ENCODE data around the gene NDC80.
"Not testable (repeated sequence)": the region's sequence is repeated elsewhere in the genome, so short reads cannot be mapped to it uniquely, and the experiment has no call there.

The NDC80 gene

DNA sequence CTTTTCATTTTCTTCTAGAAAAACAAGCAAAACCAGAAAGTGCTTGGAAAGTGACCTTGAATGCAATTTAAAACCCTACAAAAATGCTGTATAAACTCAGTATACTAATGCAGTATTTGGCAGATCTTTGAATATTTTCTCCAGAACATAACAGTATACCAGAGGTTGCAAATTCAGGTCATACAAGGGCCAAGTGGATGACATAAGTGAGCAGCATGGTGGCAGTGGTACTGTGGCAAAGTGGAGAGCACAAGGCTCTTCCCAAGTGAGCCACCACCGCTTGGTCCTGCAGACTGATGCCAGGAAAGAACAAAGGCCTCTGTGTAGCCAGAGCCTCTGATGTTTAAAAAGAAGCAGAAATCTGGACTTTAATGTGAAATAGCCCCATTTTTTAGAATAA is 33.1 kb upstream of the NDC80 start:
- Mint-ChIP-seq H3K9me3 (peaks cover 2% of the 10 kb centered on the region), H3K4me3 (no peak overlapping the region), H3K27ac (peak overlapping the region in 1 of 3 experiments; percentile 72), H3K36me3 (ENCODE audit: low read depth) (peaks cover 22% of the 10 kb centered on the region), H3K27me3 (ENCODE audit: low read depth) (no peaks in the 10 kb centered on the region), H3K4me1 (peaks cover 11% of the 10 kb centered on the region)
- TF ChIP-seq, protein P1, sequence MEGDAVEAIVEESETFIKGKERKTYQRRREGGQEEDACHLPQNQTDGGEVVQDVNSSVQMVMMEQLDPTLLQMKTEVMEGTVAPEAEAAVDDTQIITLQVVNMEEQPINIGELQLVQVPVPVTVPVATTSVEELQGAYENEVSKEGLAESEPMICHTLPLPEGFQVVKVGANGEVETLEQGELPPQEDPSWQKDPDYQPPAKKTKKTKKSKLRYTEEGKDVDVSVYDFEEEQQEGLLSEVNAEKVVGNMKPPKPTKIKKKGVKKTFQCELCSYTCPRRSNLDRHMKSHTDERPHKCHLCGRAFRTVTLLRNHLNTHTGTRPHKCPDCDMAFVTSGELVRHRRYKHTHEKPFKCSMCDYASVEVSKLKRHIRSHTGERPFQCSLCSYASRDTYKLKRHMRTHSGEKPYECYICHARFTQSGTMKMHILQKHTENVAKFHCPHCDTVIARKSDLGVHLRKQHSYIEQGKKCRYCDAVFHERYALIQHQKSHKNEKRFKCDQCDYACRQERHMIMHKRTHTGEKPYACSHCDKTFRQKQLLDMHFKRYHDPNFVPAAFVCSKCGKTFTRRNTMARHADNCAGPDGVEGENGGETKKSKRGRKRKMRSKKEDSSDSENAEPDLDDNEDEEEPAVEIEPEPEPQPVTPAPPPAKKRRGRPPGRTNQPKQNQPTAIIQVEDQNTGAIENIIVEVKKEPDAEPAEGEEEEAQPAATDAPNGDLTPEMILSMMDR (IDR thresholded peaks at IDR 0.05; ENCODE audit: unreplicated experiment in 3 of 3) = no peak

DNA sequence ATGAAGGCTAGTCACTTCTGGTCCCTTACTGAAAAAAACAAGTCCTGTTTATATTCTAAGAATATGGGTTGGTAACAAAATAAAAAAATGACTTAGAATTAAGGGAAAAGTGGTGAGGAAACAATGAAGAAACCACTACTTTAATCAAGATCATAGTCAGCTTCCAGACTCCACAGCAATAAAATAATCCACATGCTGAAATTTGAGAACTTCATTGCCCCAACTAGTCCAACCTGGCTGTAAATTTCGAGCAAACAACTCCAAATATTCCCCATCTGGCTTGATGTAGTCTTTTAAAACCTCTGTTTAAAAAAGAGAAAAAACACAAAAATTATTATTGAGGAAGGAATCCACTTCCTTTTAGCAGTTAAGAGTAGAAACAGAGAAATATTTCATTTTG is 32.5 kb upstream of the NDC80 start:
- TF ChIP-seq, protein P1 (IDR thresholded peaks at IDR 0.05; ENCODE audit: unreplicated experiment in 3 of 3) = no peak
- peaks cover 22% of the 10 kb centered on the region for H3K36me3 Mint-ChIP-seq (ENCODE audit: low read depth)
- peaks cover 2% of the 10 kb centered on the region for H3K9me3 Mint-ChIP-seq
- H3K27ac Mint-ChIP-seq = peak overlapping the region in 1 of 3 experiments; percentile 37
- H3K4me3 Mint-ChIP-seq = no peak overlapping the region
- no peaks in the 10 kb centered on the region for H3K27me3 Mint-ChIP-seq (ENCODE audit: low read depth)
- H3K4me1 Mint-ChIP-seq = peaks cover 11% of the 10 kb centered on the region

DNA sequence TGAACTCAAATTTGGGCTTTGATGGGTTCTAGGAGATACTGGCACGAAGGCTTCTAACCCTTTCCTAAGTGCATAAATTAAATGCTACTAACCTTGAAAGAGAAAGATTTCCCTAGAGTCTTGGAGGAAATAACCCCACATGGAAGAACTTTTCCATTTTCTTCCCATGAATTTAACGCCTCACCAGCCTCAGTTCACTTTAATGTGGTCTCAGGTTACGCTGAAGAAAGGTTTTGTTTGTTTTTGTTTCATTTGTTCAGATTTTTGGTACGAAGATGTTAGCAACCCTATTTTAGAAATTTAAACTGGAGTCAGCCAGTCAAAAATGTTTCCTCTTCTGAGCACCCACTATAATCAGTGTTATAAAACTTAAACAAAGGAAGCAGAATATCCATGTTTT is 30.8 kb upstream of the NDC80 start:
- Mint-ChIP-seq H3K36me3 (ENCODE audit: low read depth) (peaks cover 8% of the 10 kb centered on the region), H3K4me1 (peaks cover 11% of the 10 kb centered on the region), H3K27ac (peak overlapping the region in 1 of 3 experiments; percentile 69), H3K4me3 (no peak overlapping the region), H3K27me3 (ENCODE audit: low read depth) (no peaks in the 10 kb centered on the region), H3K9me3 (no peaks in the 10 kb centered on the region)
- TF ChIP-seq, protein P1 (IDR thresholded peaks at IDR 0.05; ENCODE audit: unreplicated experiment in 3 of 3) = no peak

DNA sequence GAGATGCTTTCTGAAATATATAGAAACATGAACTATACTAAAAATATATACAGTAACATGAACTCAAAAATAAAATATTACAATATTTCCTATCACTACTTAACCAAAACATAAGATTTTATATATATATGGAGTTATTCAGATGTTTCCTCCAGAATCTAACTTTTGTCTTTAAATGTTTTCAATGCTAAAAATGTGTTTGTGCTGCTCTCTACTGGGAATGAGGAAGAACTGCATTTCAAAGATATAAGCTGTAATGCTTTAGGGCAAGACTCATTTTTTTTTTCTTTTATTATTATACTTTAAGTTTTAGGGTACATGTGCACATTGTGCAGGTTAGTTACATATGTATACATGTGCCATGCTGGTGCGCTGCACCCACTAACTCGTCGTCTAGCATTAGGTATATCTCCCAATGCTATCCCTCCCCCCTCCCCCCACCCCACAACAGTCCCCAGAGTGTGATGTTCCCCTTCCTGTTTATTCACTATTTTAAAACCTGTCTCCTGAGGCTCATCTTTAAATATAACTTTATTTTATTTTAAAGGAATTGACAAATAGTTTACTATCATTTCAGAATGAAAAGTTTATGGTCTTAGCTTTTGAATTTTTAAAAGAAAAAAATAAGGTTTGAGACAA is 29.3 kb upstream of the NDC80 start:
- H3K36me3 Mint-ChIP-seq (ENCODE audit: low read depth); H3K9me3 Mint-ChIP-seq; H3K4me3 Mint-ChIP-seq; H3K27me3 Mint-ChIP-seq (ENCODE audit: low read depth); H3K27ac Mint-ChIP-seq: not testable (repeated sequence)
- H3K4me1 Mint-ChIP-seq = peaks cover 11% of the 10 kb centered on the region
- TF ChIP-seq, protein P1 (IDR thresholded peaks at IDR 0.05; ENCODE audit: unreplicated experiment in 3 of 3) = peak; percentile 56 to 75 (median 64)

DNA sequence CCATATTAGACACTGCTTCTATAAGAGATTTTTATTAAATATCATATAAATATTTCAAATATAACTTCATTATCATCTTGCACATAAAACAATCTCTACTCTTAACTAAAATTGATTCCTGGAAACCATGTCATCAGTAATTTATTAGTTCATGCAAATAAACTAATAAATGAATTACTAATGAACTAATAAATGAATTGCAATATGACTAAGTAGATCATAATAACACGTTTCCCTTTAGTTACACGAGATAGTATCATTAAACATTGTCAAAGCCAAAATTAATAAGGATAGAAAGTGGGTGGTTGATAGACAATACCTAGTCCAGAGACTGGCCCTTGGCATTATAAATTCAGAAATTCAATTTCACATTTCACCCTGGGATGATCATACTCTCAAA is 26.2 kb upstream of the NDC80 start:
- peaks cover under 1% of the 10 kb centered on the region for H3K4me1 Mint-ChIP-seq
- TF ChIP-seq, protein P1 (IDR thresholded peaks at IDR 0.05; ENCODE audit: unreplicated experiment in 3 of 3) = no peak
- no peaks in the 10 kb centered on the region for H3K27me3 Mint-ChIP-seq (ENCODE audit: low read depth)
- H3K27ac Mint-ChIP-seq = no peak overlapping the region
- H3K4me3 Mint-ChIP-seq = no peak overlapping the region
- no peaks in the 10 kb centered on the region for H3K9me3 Mint-ChIP-seq
- peaks cover 2% of the 10 kb centered on the region for H3K36me3 Mint-ChIP-seq (ENCODE audit: low read depth)

DNA sequence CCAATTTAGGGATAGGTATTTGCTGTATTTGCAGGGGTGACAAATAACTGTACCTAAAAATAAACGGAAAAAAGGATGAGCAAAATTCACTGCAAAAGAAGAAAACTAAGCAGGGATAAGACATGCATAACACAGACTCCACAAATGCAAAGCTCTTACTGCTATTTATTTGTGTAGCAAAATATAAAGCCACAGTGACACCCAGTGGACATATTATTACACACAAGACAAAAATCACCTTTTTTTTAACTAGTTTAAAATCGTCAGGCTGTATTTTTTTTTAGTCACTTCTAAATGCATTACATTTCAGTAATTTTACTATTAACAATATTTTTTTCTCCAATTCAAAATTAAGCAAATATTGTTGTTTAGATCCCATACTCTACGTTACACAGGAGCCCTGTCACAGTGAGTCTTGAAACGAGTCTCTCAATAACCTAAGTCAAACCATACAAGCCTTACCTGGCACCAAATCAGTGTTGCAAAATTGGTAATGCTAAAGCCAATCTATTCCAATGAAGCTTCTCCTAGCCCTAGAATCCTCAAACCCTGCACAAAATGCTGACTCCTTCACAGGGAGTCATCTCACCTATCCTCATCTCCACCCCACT is 23.8 kb upstream of the NDC80 start:
- no peak overlapping the region for H3K27ac Mint-ChIP-seq
- H3K4me1 Mint-ChIP-seq = no peaks in the 10 kb centered on the region
- peaks cover 13% of the 10 kb centered on the region for H3K36me3 Mint-ChIP-seq (ENCODE audit: low read depth)
- no peaks in the 10 kb centered on the region for H3K9me3 Mint-ChIP-seq
- TF ChIP-seq, protein P1 (IDR thresholded peaks at IDR 0.05; ENCODE audit: unreplicated experiment in 3 of 3) = peak; percentile 49 to 72 (median 65)
- no peak overlapping the region for H3K4me3 Mint-ChIP-seq
- H3K27me3 Mint-ChIP-seq (ENCODE audit: low read depth) = no peaks in the 10 kb centered on the region

Measured in nephron (organoid).